OCI-LY1 (cell line): ENCODE data around the gene LPIN1.

Source experiments
- EZH2 ChIP-seq: fragments of 200-600 bp; sonication (generic), shearing (Covaris generic); IDR thresholded peaks from 2 replicates; pipeline ENCODE4 v1.8.0; 2017; ENCODE audit warnings: borderline replicate concordance, mixed run types, mild to moderate bottlenecking, antibody characterized with exemption, low read length, moderate library complexity, mixed read lengths
- TF ChIP-seq, protein P1 (sequence below): fragments of 200-600 bp; sonication (generic), shearing (Covaris generic); IDR thresholded peaks from 2 replicates; pipeline ENCODE4 v1.5.1; 2017; ENCODE audit warnings: mild to moderate bottlenecking, antibody characterized with exemption, low read length, moderate library complexity, mixed read lengths

DNA sequence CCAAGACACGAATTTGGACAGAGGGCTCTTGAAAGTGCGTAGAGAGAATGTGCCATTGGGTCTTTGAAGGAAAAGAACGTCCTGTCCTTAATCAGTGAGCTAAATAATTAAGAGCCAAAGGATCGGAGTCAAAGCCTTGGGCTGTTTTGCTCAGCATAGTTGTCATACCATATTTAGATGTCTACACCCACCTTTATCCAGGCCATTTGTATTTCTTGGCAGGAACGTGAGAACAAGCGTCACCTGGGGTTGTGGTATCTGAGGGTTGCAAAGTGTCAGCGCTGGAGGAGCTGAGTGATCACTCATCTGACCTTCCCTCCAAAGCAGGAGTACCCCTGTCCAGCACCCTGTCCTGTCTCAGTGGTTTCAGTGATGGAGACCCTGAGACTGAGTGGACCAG, 4.5 kb downstream of the LPIN1 start:
- TF ChIP-seq, protein P1, sequence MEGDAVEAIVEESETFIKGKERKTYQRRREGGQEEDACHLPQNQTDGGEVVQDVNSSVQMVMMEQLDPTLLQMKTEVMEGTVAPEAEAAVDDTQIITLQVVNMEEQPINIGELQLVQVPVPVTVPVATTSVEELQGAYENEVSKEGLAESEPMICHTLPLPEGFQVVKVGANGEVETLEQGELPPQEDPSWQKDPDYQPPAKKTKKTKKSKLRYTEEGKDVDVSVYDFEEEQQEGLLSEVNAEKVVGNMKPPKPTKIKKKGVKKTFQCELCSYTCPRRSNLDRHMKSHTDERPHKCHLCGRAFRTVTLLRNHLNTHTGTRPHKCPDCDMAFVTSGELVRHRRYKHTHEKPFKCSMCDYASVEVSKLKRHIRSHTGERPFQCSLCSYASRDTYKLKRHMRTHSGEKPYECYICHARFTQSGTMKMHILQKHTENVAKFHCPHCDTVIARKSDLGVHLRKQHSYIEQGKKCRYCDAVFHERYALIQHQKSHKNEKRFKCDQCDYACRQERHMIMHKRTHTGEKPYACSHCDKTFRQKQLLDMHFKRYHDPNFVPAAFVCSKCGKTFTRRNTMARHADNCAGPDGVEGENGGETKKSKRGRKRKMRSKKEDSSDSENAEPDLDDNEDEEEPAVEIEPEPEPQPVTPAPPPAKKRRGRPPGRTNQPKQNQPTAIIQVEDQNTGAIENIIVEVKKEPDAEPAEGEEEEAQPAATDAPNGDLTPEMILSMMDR = no peak
- no peak for TF ChIP-seq EZH2
